HEK293 (cell line): ENCODE data around the gene MNX1.

Experiments
- CTCF ChIA-PET: fragments of 350-600 bp; formaldehyde crosslinking; extraction: SDS; loops from one replicate; lab custom pipeline; 2021; ENCODE audit warnings: antibody characterized with exemption; lab: Yijun Ruan, JAX
- POLR2A ChIA-PET: fragments of 300-600 bp; formaldehyde crosslinking; extraction: SDS; loops from one replicate; lab custom pipeline; 2020; ENCODE audit warnings: antibody characterized with exemption, inconsistent platforms; lab: Yijun Ruan, JAX
- H3K27ac ChIP-seq: fragments of 200-500 bp; sonication (Bioruptor generic); 2 replicates; pipeline ENCODE4 v1.5.1; 2014; ENCODE audit warnings: low read depth, low read length, control low read depth, inconsistent platforms; ENCODE audit errors: extremely low read depth
- H3K36me3 ChIP-seq, 2 experiments: fragments of 200-500 bp in 1 of 2; sonication (Bioruptor generic) in 1 of 2; 1 replicate in 1 of 2; 2 replicates in 1 of 2; pipeline ENCODE4 v1.5.1; 2014 to 2017; ENCODE audit warnings: inconsistent platforms in 2 of 2, low read length in 2 of 2; ENCODE audit not compliant: control insufficient read depth in 2 of 2, insufficient read depth in 1 of 2
- H3K4me1 ChIP-seq: fragments of 200-500 bp; sonication (Bioruptor generic); 2 replicates; pipeline ENCODE4 v1.5.1; 2014; ENCODE audit warnings: mild to moderate bottlenecking, low read length, inconsistent platforms; ENCODE audit not compliant: control insufficient read depth, insufficient read depth
- H3K4me3 ChIP-seq: 2 replicates; pipeline ENCODE4 v1.5.1; 2011; ENCODE audit warnings: low read depth, mild to moderate bottlenecking, control low read depth, low read length, moderate library complexity
- H3K9me3 ChIP-seq: fragments of 200-500 bp; sonication (Bioruptor generic); 2 replicates; pipeline ENCODE4 v1.5.1; 2014; ENCODE audit warnings: low read depth, low read length, inconsistent platforms; ENCODE audit not compliant: control insufficient read depth, insufficient read depth
- KLF16 ChIP-seq: fragments of 450-650 bp; formaldehyde crosslinking; IDR thresholded peaks from 2 replicates; pipeline ENCODE4 v1.5.1; 2017; ENCODE audit warnings: missing biosample characterization, missing genetic modification characterization
- MYNN ChIP-seq: fragments of 450-650 bp; formaldehyde crosslinking; IDR thresholded peaks from 2 replicates; pipeline ENCODE4 v1.5.1; 2016; ENCODE audit warnings: missing biosample characterization, missing genetic modification characterization, borderline replicate concordance
- RBAK ChIP-seq: fragments of 450-650 bp; formaldehyde crosslinking; IDR thresholded peaks from 2 replicates; pipeline ENCODE4 v1.5.1; 2016; ENCODE audit warnings: missing biosample characterization, missing genetic modification characterization
- SETDB1 ChIP-seq: IDR thresholded peaks from one replicate; pipeline ENCODE4 v1.6.1; 2017; ENCODE audit warnings: mild to moderate bottlenecking, low read length, moderate library complexity, mixed read lengths; ENCODE audit not compliant: insufficient read length
- TRIM28 ChIP-seq: IDR thresholded peaks from 2 replicates; pipeline ENCODE4 v1.6.1; 2011; ENCODE audit warnings: low read length, control low read depth, borderline replicate concordance
- WT1 ChIP-seq: fragments of 450-650 bp; formaldehyde crosslinking; IDR thresholded peaks from 2 replicates; pipeline ENCODE4 v1.5.1; 2016; ENCODE audit warnings: missing biosample characterization, missing genetic modification characterization
- ZBTB44 ChIP-seq: fragments of 450-650 bp; IDR thresholded peaks from 2 replicates; pipeline ENCODE4 v1.5.1; 2018; ENCODE audit warnings: missing biosample characterization, mild to moderate bottlenecking, missing genetic modification characterization
- ZFP3 ChIP-seq: fragments of 450-650 bp; formaldehyde crosslinking; IDR thresholded peaks from 2 replicates; pipeline ENCODE4 v1.5.1; 2016; ENCODE audit warnings: low read depth, missing biosample characterization, missing genetic modification characterization
- ZIC2 ChIP-seq: fragments of 450-650 bp; formaldehyde crosslinking; IDR thresholded peaks from 2 replicates; pipeline ENCODE4 v1.5.1; 2016; ENCODE audit warnings: missing biosample characterization, missing genetic modification characterization
- ZNF121 ChIP-seq: fragments of 450-650 bp; formaldehyde crosslinking; IDR thresholded peaks from 2 replicates; pipeline ENCODE4 v1.5.1; 2016; ENCODE audit warnings: missing biosample characterization, missing genetic modification characterization
- ZNF169 ChIP-seq: fragments of 450-650 bp; formaldehyde crosslinking; IDR thresholded peaks from 2 replicates; pipeline ENCODE4 v1.5.1; 2016; ENCODE audit warnings: missing biosample characterization, missing genetic modification characterization
- ZNF239 ChIP-seq: fragments of 450-650 bp; formaldehyde crosslinking; IDR thresholded peaks from 2 replicates; pipeline ENCODE4 v1.5.1; 2016; ENCODE audit warnings: missing biosample characterization, missing genetic modification characterization
- ZNF24 ChIP-seq: fragments of 450-650 bp; formaldehyde crosslinking; IDR thresholded peaks from 2 replicates; pipeline ENCODE4 v1.5.1; 2016; ENCODE audit warnings: missing biosample characterization, missing genetic modification characterization
- ZNF311 ChIP-seq: fragments of 450-650 bp; formaldehyde crosslinking; IDR thresholded peaks from 2 replicates; pipeline ENCODE4 v1.5.1; 2017; ENCODE audit warnings: missing biosample characterization, missing genetic modification characterization, borderline replicate concordance
- ZNF354C ChIP-seq: fragments of 450-650 bp; formaldehyde crosslinking; IDR thresholded peaks from 2 replicates; pipeline ENCODE4 v1.5.1; 2016; ENCODE audit warnings: missing biosample characterization, missing genetic modification characterization, low read depth, borderline replicate concordance
- ZNF404 ChIP-seq: fragments of 450-650 bp; formaldehyde crosslinking; IDR thresholded peaks from 2 replicates; pipeline ENCODE4 v1.5.1; 2017; ENCODE audit warnings: missing biosample characterization, missing genetic modification characterization
- ZNF426 ChIP-seq: fragments of 450-650 bp; formaldehyde crosslinking; IDR thresholded peaks from 2 replicates; pipeline ENCODE4 v1.5.1; 2017; ENCODE audit warnings: missing biosample characterization, missing genetic modification characterization, mild to moderate bottlenecking, inconsistent platforms, moderate library complexity
- ZNF580 ChIP-seq: fragments of 450-650 bp; formaldehyde crosslinking; IDR thresholded peaks from 2 replicates; pipeline ENCODE4 v1.5.1; 2016; ENCODE audit warnings: missing biosample characterization, missing genetic modification characterization
- ZNF830 ChIP-seq: fragments of 450-650 bp; IDR thresholded peaks from 2 replicates; pipeline ENCODE4 v1.5.0; 2018; ENCODE audit warnings: missing biosample characterization, missing genetic modification characterization, low read depth, mild to moderate bottlenecking, moderate library complexity
- ZNF837 ChIP-seq: fragments of 450-650 bp; formaldehyde crosslinking; IDR thresholded peaks from 2 replicates; pipeline ENCODE4 v1.5.1; 2016; ENCODE audit warnings: missing biosample characterization, missing genetic modification characterization

Gene MNX1

GRCh38 chr7:157037635-157038034 lies 27.2 kb upstream of the MNX1 start:
- Histone ChIP-seq H3K4me3 (no peak overlapping the region), H3K27ac (no peak overlapping the region), H3K4me1 (no peaks in the 10 kb centered on the region), H3K9me3 (no peaks in the 10 kb centered on the region), H3K36me3 (no peaks in the 10 kb centered on the region)
- TF ChIP-seq ZIC2 (tag by site-specific recombination) (peak; percentile 41; the same call in 1 of the 2 replicates), MYNN (tag by site-specific recombination) (no peak)
- CTCF ChIA-PET, result no interaction called here
- POLR2A ChIA-PET, result no interaction called here

- no peaks in the 10 kb centered on the region for H3K4me1 ChIP-seq
- no peak overlapping the region for H3K27ac ChIP-seq
- H3K9me3 ChIP-seq, result no peaks in the 10 kb centered on the region
- POLR2A ChIA-PET, result no interaction called here
- H3K4me3 ChIP-seq, result no peak overlapping the region
- TF ChIP-seq ZNF121 (tag by site-specific recombination) (0 out of 2 replicates have a peak, but pooled peaks have one; percentile 61), ZNF830 (tag by site-specific recombination) (no peak), ZNF404 (no peak), ZBTB44 (tag by site-specific recombination) (no peak)
- TF ChIP-seq, all 188 proteins: peak for 1
- CTCF ChIA-PET, result no interaction called here
- no peaks in the 10 kb centered on the region for H3K36me3 ChIP-seq
Observed at GRCh38 chr7:157037028-157037427, 26.6 kb upstream of the MNX1 start.

GRCh38 chr7:157035979-157036378 lies 25.5 kb upstream of the MNX1 start:
- Histone ChIP-seq H3K27ac (no peak overlapping the region), H3K9me3 (no peaks in the 10 kb centered on the region), H3K4me1 (no peaks in the 10 kb centered on the region), H3K4me3 (no peak overlapping the region), H3K36me3 (no peaks in the 10 kb centered on the region)
- CTCF ChIA-PET, result no interaction called here
- TF ChIP-seq ZNF169 (no peak), ZNF580 (0 out of 2 replicates have a peak, but pooled peaks have one; percentile 16), KLF16 (tag by site-specific recombination) (no peak), ZFP3 (tag by site-specific recombination) (no peak), TRIM28 (peak; percentile 88; the same call in 1 of the 2 replicates), RBAK (tag by site-specific recombination) (no peak), SETDB1 (peak; percentile 48)
- POLR2A ChIA-PET, result no interaction called here

- H3K27ac ChIP-seq, result no peak overlapping the region
- no peaks in the 10 kb centered on the region for H3K4me1 ChIP-seq
- H3K9me3 ChIP-seq, result no peaks in the 10 kb centered on the region
- TF ChIP-seq ZNF837 (tag by site-specific recombination) (no peak), ZNF24 (no peak), ZNF354C (tag by site-specific recombination) (no peak), WT1 (tag by site-specific recombination) (no peak), ZNF239 (tag by site-specific recombination) (no peak), ZNF426 (tag by site-specific recombination) (no peak), ZNF311 (tag by site-specific recombination) (no peak)
- POLR2A ChIA-PET, result no interaction called here
- H3K4me3 ChIP-seq, result no peak overlapping the region
- CTCF ChIA-PET, result no interaction called here
- H3K36me3 ChIP-seq, result no peaks in the 10 kb centered on the region
Observed at GRCh38 chr7:157035302-157035701, 24.8 kb upstream of the MNX1 start.
